DOHH2 (cell line): Measurements from ENCODE around the gene MYLK.

Experiments
- H3F3A ChIP-seq: fragments of 200-600 bp; sonication (generic), shearing (Covaris generic); 2 replicates; pipeline ENCODE4 v1.6.0; 2016; ENCODE audit warnings: antibody characterized with exemption, mild to moderate bottlenecking; ENCODE audit not compliant: control insufficient read depth, insufficient read depth
- H3K27ac ChIP-seq: fragments of 200-600 bp; sonication (generic); 2 replicates; pipeline ENCODE4 v1.5.1; 2014; ENCODE audit warnings: low read depth, mild to moderate bottlenecking, low read length, moderate library complexity
- H3K27me3 ChIP-seq: fragments of 200-600 bp; sonication (generic); 2 replicates; pipeline ENCODE4 v1.6.1; 2014; ENCODE audit warnings: mild to moderate bottlenecking, low read length, mixed read lengths; ENCODE audit not compliant: control insufficient read depth
- H3K36me3 ChIP-seq: fragments of 200-600 bp; sonication (generic); 2 replicates; pipeline ENCODE4 v1.6.1; 2014; ENCODE audit warnings: mild to moderate bottlenecking, low read length, moderate library complexity, mixed read lengths; ENCODE audit not compliant: control insufficient read depth
- H3K4me1 ChIP-seq: fragments of 200-600 bp; sonication (generic); 2 replicates; pipeline ENCODE4 v1.6.1; 2014; ENCODE audit warnings: mild to moderate bottlenecking, low read length, mixed read lengths; ENCODE audit not compliant: control insufficient read depth
- H3K4me2 ChIP-seq: fragments of 200-600 bp; sonication (generic); 2 replicates; pipeline ENCODE4 v1.6.0; 2014; ENCODE audit warnings: mild to moderate bottlenecking, low read length, moderate library complexity
- H3K4me3 ChIP-seq: fragments of 200-600 bp; sonication (generic); 2 replicates; pipeline ENCODE4 v1.5.1; 2014; ENCODE audit warnings: mild to moderate bottlenecking, low read length, mixed read lengths
- H3K79me2 ChIP-seq: fragments of 200-600 bp; sonication (generic); 2 replicates; pipeline ENCODE4 v1.6.1; 2014; ENCODE audit warnings: mild to moderate bottlenecking, low read length, mixed read lengths; ENCODE audit not compliant: control insufficient read depth
- H3K9me2 ChIP-seq: fragments of 200-600 bp; sonication (generic); replicated peaks from 2 replicates; pipeline ENCODE4 v1.6.1; 2014; ENCODE audit warnings: mild to moderate bottlenecking, low read length, mixed read lengths; ENCODE audit not compliant: control insufficient read depth
- H3K9me3 ChIP-seq: fragments of 200-600 bp; sonication (generic); 2 replicates; pipeline ENCODE4 v1.6.1; 2014; ENCODE audit warnings: antibody characterized with exemption, low read length, mixed read lengths; ENCODE audit not compliant: control insufficient read depth, insufficient read depth
- H4K20me1 ChIP-seq: fragments of 200-600 bp; sonication (generic); 2 replicates; pipeline ENCODE4 v1.6.0; 2014; ENCODE audit warnings: low read depth, mild to moderate bottlenecking, antibody characterized with exemption, low read length, moderate library complexity; ENCODE audit not compliant: control insufficient read depth, insufficient read depth
- EZH2phosphoT487 ChIP-seq: fragments of 200-600 bp; sonication (generic); IDR thresholded peaks from 2 replicates; pipeline ENCODE4 v1.6.1; 2017; ENCODE audit warnings: borderline replicate concordance, mild to moderate bottlenecking, antibody characterized with exemption, low read length, moderate library complexity, mixed read lengths
- TF ChIP-seq, protein P1 (sequence below): fragments of 200-600 bp; sonication (generic); IDR thresholded peaks from one replicate; pipeline ENCODE4 v1.5.1; 2014; ENCODE audit warnings: antibody characterized with exemption, mild to moderate bottlenecking, low read depth, low read length; ENCODE audit not compliant: poor library complexity, severe bottlenecking

MYLK gene

DNA sequence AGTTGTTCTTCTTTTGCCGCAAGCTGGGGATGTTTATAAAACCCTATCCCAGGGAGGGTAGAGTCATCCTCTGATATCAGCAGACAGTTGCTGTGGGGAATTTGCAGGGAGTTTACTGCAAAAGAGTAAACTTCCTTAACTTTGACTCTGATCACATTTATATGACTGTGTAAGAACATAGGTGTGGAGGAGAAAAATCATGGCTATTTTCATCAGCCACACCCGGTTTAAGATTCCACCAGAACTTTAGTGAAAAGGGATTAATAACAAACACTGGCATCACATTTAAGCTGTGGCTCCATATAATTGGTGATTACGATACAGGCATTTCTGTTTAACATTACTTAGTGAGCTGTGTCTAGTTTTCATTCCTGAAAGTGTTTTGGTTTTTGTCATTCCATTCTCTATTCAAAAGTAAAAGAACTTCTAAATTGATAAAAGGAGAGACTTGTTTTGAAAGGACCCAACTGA, 143.1 kb downstream of the MYLK start:
- H3K36me3 ChIP-seq, result no peaks in the 10 kb centered on the region
- no peaks in the 10 kb centered on the region for H4K20me1 ChIP-seq
- no peaks in the 10 kb centered on the region for H3K9me3 ChIP-seq
- H3K4me2 ChIP-seq, result no peak overlapping the region
- peaks cover 35% of the 10 kb centered on the region for H3K27me3 ChIP-seq
- no peak for TF ChIP-seq EZH2phosphoT487
- TF ChIP-seq, protein P1, sequence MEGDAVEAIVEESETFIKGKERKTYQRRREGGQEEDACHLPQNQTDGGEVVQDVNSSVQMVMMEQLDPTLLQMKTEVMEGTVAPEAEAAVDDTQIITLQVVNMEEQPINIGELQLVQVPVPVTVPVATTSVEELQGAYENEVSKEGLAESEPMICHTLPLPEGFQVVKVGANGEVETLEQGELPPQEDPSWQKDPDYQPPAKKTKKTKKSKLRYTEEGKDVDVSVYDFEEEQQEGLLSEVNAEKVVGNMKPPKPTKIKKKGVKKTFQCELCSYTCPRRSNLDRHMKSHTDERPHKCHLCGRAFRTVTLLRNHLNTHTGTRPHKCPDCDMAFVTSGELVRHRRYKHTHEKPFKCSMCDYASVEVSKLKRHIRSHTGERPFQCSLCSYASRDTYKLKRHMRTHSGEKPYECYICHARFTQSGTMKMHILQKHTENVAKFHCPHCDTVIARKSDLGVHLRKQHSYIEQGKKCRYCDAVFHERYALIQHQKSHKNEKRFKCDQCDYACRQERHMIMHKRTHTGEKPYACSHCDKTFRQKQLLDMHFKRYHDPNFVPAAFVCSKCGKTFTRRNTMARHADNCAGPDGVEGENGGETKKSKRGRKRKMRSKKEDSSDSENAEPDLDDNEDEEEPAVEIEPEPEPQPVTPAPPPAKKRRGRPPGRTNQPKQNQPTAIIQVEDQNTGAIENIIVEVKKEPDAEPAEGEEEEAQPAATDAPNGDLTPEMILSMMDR, result no peak
- H3K27ac ChIP-seq, result no peak overlapping the region
- H3K9me2 ChIP-seq, result no peaks in the 10 kb centered on the region
- H3K4me3 ChIP-seq, result no peak overlapping the region
- H3F3A ChIP-seq, result no peaks in the 10 kb centered on the region
- no peaks in the 10 kb centered on the region for H3K4me1 ChIP-seq
- no peaks in the 10 kb centered on the region for H3K79me2 ChIP-seq

DNA sequence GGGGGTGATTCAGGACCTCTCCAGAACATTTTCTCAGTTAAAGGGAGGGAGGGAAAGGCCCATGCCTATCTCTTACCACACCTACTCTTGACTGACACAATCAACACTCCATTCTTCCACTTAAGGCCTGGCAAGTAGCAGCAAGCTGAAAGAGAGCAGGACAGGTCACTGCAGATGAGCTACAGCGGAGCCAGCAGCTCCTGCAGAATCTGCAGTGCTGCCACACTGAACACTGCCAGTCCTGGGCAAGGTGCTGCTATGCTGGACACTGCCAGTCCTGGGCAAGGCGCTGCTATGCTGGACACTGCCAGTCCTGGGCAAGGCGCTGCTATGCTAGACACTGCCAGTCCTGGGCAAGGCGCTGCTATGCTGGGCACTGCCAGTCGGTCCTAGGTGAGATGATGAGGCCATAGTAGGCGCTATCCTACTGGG, 143.7 kb downstream of the MYLK start:
- TF ChIP-seq EZH2phosphoT487, result no peak
- TF ChIP-seq, protein P1, result no peak
- Histone ChIP-seq H3K9me2 (no peaks in the 10 kb centered on the region), H3K27me3 (peaks cover 35% of the 10 kb centered on the region), H3K36me3 (no peaks in the 10 kb centered on the region), H4K20me1 (no peaks in the 10 kb centered on the region), H3K27ac (no peak overlapping the region), H3K4me1 (no peaks in the 10 kb centered on the region), H3F3A (no peaks in the 10 kb centered on the region), H3K79me2 (no peaks in the 10 kb centered on the region), H3K9me3 (no peaks in the 10 kb centered on the region), H3K4me3 (no peak overlapping the region), H3K4me2 (no peak overlapping the region)

DNA sequence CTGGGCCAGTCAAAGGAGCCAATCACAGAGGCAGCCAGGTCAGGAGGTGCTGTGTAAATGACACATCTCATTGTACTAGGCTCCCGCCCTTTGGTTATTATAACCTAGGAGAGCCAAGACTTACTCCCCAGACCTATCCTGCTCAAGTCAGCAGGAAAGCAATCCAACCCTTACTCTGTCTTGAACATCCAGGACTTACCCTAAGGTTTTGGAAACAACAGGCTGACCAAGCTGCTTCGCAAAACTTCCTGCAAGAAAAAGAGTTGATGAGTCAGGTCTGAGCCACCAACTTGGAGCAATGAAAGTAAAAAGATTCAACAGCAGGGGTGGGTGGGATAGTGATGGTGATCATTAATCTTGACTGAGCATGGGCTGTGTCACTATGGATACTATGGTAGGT, 144.4 kb downstream of the MYLK start:
- Histone ChIP-seq H4K20me1 (no peaks in the 10 kb centered on the region), H3K9me2 (no peaks in the 10 kb centered on the region), H3K9me3 (no peaks in the 10 kb centered on the region), H3K4me3 (no peak overlapping the region), H3K27ac (no peak overlapping the region), H3F3A (no peaks in the 10 kb centered on the region), H3K36me3 (no peaks in the 10 kb centered on the region), H3K79me2 (no peaks in the 10 kb centered on the region), H3K27me3 (peaks cover 35% of the 10 kb centered on the region), H3K4me1 (no peaks in the 10 kb centered on the region), H3K4me2 (no peak overlapping the region)
- TF ChIP-seq, protein P1, result no peak
- TF ChIP-seq EZH2phosphoT487, result no peak
